ENCODE data around the gene HPS4.

DNA sequence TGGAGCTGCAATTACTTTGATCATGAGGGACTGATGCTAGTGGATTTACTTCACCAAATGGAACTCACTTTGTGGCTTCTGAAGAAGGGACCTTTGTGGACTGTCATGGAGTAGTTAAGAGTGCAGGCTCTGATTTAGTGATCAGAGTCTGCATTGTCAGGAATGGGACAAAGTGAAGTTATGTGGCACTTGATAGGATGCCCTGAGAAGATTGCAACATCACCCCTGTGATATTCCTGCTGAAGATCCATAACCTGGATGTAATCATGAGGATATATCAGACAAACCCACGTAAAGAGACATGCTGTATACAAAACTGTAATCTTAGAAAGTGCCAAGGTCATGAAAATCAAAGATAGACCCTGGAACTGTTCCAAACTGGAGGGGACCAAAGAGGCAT, 30.3 kb upstream of the HPS4 start:
- TF ChIP-seq, protein P1, sequence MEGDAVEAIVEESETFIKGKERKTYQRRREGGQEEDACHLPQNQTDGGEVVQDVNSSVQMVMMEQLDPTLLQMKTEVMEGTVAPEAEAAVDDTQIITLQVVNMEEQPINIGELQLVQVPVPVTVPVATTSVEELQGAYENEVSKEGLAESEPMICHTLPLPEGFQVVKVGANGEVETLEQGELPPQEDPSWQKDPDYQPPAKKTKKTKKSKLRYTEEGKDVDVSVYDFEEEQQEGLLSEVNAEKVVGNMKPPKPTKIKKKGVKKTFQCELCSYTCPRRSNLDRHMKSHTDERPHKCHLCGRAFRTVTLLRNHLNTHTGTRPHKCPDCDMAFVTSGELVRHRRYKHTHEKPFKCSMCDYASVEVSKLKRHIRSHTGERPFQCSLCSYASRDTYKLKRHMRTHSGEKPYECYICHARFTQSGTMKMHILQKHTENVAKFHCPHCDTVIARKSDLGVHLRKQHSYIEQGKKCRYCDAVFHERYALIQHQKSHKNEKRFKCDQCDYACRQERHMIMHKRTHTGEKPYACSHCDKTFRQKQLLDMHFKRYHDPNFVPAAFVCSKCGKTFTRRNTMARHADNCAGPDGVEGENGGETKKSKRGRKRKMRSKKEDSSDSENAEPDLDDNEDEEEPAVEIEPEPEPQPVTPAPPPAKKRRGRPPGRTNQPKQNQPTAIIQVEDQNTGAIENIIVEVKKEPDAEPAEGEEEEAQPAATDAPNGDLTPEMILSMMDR (conservative IDR thresholded peaks at IDR 0.05; ENCODE audit: low read length) = no peak
- TF ChIP-seq EZH2phosphoT487 (IDR thresholded peaks at IDR 0.05; ENCODE audit: borderline replicate concordance, low read depth, low read length) = no peak
